Fibroblast of villous mesenchyme (primary cell): ENCODE measurements around the gene PCSK7. TPM values are rescaled to one million over a fixed set of nuclear protein-coding genes. Genes with fewer than 3 reads are reported as not detected.

Experiments
- DNase-seq: peaks from one replicate; pipeline ENCODE4 v3.0.0-alpha.2; 2010; ENCODE audit warnings: low read depth
- H3K4me3 ChIP-seq: 2 replicates; pipeline ENCODE4 v1.5.1; 2011; ENCODE audit warnings: low read depth, mild to moderate bottlenecking, low read length
- CTCF ChIP-seq: IDR thresholded peaks from 2 replicates; pipeline ENCODE4 v1.5.1; 2012; ENCODE audit warnings: low read depth, mild to moderate bottlenecking, low read length; ENCODE audit not compliant: insufficient read depth
- small RNA-seq: library from RNA; depleted of rRNA; stranded (forward); fragments of <200 nt; gene quantifications from one replicate; pipeline ENCODE3, GENCODE V24; 2012
- total RNA-seq: library from RNA; depleted of rRNA; stranded (reverse); fragments of >200 nt; gene quantifications from 2 replicates; pipeline ENCODE4 v1.2.3, GENCODE V29; 2012

PCSK7 gene
- total RNA-seq, 1 donor: 60.0 TPM

- DNase-seq: no peak
- no peak for TF ChIP-seq CTCF
- H3K4me3 ChIP-seq: no peak overlapping the region
Measured at GRCh38 chr11:117166491-117166890, 65.4 kb downstream of the PCSK7 start.

GRCh38 chr11:117160826-117161225, 71.0 kb downstream of the PCSK7 start:
- TF ChIP-seq CTCF: no peak
- peak; percentile 28 for DNase-seq

GRCh38 chr11:117159892-117160291, 72.0 kb downstream of the PCSK7 start:
- TF ChIP-seq CTCF: no peak
- H3K4me3 ChIP-seq: no peak overlapping the region
- no peak for DNase-seq

More at GRCh38 chr11:117160826-117161225, 71.0 kb downstream of the PCSK7 start:
- no peak overlapping the region for H3K4me3 ChIP-seq

GRCh38 chr11:117157507-117157906, 74.4 kb downstream of the PCSK7 start:
- DNase-seq: no peak
- no peak overlapping the region for H3K4me3 ChIP-seq
- no peak for TF ChIP-seq CTCF

GRCh38 chr11:117154468-117154867, 77.4 kb downstream of the PCSK7 start:
- no peak overlapping the region for H3K4me3 ChIP-seq
- no peak for TF ChIP-seq CTCF
- no peak for DNase-seq

Small RNA genes within 50 kb of the gene (small RNA-seq; reads per million reads assigned to genes)
- not detected for gene RF00564

Other genes with a start within 250 kb of the PCSK7 start
- gene SIK3, start 133.6 kb downstream of the PCSK7 start, total RNA-seq: 14.2 TPM in 2 replicates
- gene PAFAH1B2, start 87.8 kb downstream of the PCSK7 start, total RNA-seq: 132 and 200 TPM in 2 replicates
- 23.5 and 24.2 TPM in 2 replicates for gene SIDT2, start 53.3 kb downstream of the PCSK7 start, total RNA-seq
- 4,185 and 5,577 TPM in 2 replicates for gene TAGLN, start 32.7 kb downstream of the PCSK7 start, total RNA-seq
- gene RNF214, start 598 bp upstream of the PCSK7 start, total RNA-seq: 11.6 and 14.2 TPM in 2 replicates
- 2.6 and 3.5 TPM in 2 replicates for gene BACE1-AS, start 59.3 kb upstream of the PCSK7 start, total RNA-seq
- 28.0 and 31.5 TPM in 2 replicates for gene BACE1, start 84.2 kb upstream of the PCSK7 start, total RNA-seq
- 30.3 and 33.7 TPM in 2 replicates for gene CEP164, start 95.8 kb upstream of the PCSK7 start, total RNA-seq